Liver (tissue), 9 donors: ENCODE results near the gene CFAP97D2. TPM values are rescaled to one million over a fixed set of nuclear protein-coding genes. Genes with fewer than 3 reads are reported as not detected.

ENCODE experiments used
- DNase-seq: peaks from one replicate; pipeline ENCODE4 v3.0.0-alpha.2; 2017; ENCODE audit warnings: low spot score
- H3K27ac ChIP-seq, 2 donors: one replicate each; pipeline ENCODE4 v1.7.0; 2013; ENCODE audit warnings: inconsistent platforms in 2 of 2, low read length in 2 of 2, control low read depth in 1 of 2, low read depth in 1 of 2, mild to moderate bottlenecking in 1 of 2
- H3K27me3 ChIP-seq, 4 donors: one replicate each; pipeline versions ENCODE4 v1.6.1 to v1.7.0; 2013; ENCODE audit warnings: low read length in 3 of 4, inconsistent platforms in 1 of 4, mild to moderate bottlenecking in 1 of 4, moderate library complexity in 1 of 4; ENCODE audit not compliant: control insufficient read depth in 4 of 4, insufficient read depth in 4 of 4
- H3K36me3 ChIP-seq, 4 donors: one replicate each; pipeline versions ENCODE4 v1.6.1 to v1.7.0; 2013; ENCODE audit warnings: low read length in 3 of 4, mild to moderate bottlenecking in 3 of 4, low read depth in 1 of 4, moderate library complexity in 1 of 4; ENCODE audit not compliant: control insufficient read depth in 4 of 4, insufficient read depth in 3 of 4
- H3K4me1 ChIP-seq, 4 donors: one replicate each; pipeline versions ENCODE4 v1.6.1 to v1.7.0; 2013; ENCODE audit warnings: low read length in 3 of 4, mild to moderate bottlenecking in 3 of 4, moderate library complexity in 1 of 4; ENCODE audit not compliant: control insufficient read depth in 4 of 4, insufficient read depth in 4 of 4
- H3K4me3 ChIP-seq, 3 donors: one replicate each; pipeline versions ENCODE4 v1.6.1 to v1.7.0; 2013; ENCODE audit warnings: low read length in 3 of 3, control low read depth in 1 of 3, low read depth in 1 of 3, mild to moderate bottlenecking in 1 of 3
- H3K9ac ChIP-seq, 2 donors: one replicate each; pipeline ENCODE4 v1.7.0; 2013; ENCODE audit warnings: low read length in 2 of 2, mild to moderate bottlenecking in 2 of 2, moderate library complexity in 2 of 2, control low read depth in 1 of 2, low read depth in 1 of 2
- H3K9me3 ChIP-seq, 4 donors: one replicate each; pipeline versions ENCODE4 v1.6.1 to v1.7.0; 2013; ENCODE audit warnings: low read length in 3 of 4; ENCODE audit not compliant: control insufficient read depth in 4 of 4
- ATF3 ChIP-seq: IDR thresholded peaks from 2 replicates; pipeline ENCODE4 v1.6.1; 2016; ENCODE audit warnings: antibody characterized with exemption
- EGR1 ChIP-seq, 2 donors: IDR thresholded peaks; 2 replicates each; pipeline ENCODE4 v1.6.1; 2016 to 2018; ENCODE audit warnings: antibody characterized with exemption in 2 of 2, low read depth in 2 of 2
- FOXA1 ChIP-seq: IDR thresholded peaks from 2 replicates; pipeline ENCODE4 v1.6.1; 2016; ENCODE audit warnings: antibody characterized with exemption
- FOXA2 ChIP-seq: IDR thresholded peaks from 2 replicates; pipeline ENCODE4 v1.6.1; 2016; ENCODE audit warnings: antibody characterized with exemption
- GABPA ChIP-seq, 2 donors: IDR thresholded peaks in 1 of 2; conservative IDR thresholded peaks in 1 of 2; 2 replicates each; pipeline ENCODE4 v1.6.1; 2016; ENCODE audit warnings: antibody characterized with exemption in 2 of 2, mild to moderate bottlenecking in 1 of 2, moderate library complexity in 1 of 2
- HNF4A ChIP-seq, 2 donors: conservative IDR thresholded peaks; 2 replicates each; pipeline ENCODE4 v1.6.1; 2016; ENCODE audit warnings: antibody characterized with exemption in 2 of 2, mild to moderate bottlenecking in 2 of 2
- HNF4G ChIP-seq: IDR thresholded peaks from 2 replicates; pipeline ENCODE4 v1.6.1; 2016; ENCODE audit warnings: antibody characterized with exemption
- JUND ChIP-seq, 2 donors: IDR thresholded peaks; 2 replicates each; pipeline ENCODE4 v1.6.1; 2016; ENCODE audit warnings: antibody characterized with exemption in 2 of 2
- NR2F2 ChIP-seq: IDR thresholded peaks from 2 replicates; pipeline ENCODE4 v1.6.1; 2016; ENCODE audit warnings: antibody characterized with exemption
- RAD21 ChIP-seq, 2 donors: IDR thresholded peaks; 2 replicates each; pipeline ENCODE4 v1.6.1; 2016; ENCODE audit warnings: antibody characterized with exemption in 2 of 2, mild to moderate bottlenecking in 2 of 2
- RXRA ChIP-seq, 2 donors: IDR thresholded peaks; 2 replicates each; pipeline ENCODE4 v1.6.1; 2017 to 2018; ENCODE audit warnings: antibody characterized with exemption in 2 of 2, mild to moderate bottlenecking in 1 of 2
- SP1 ChIP-seq: IDR thresholded peaks from 2 replicates; pipeline ENCODE4 v1.6.1; 2018; ENCODE audit warnings: antibody characterized with exemption, mild to moderate bottlenecking
- TAF1 ChIP-seq: conservative IDR thresholded peaks from 2 replicates; pipeline ENCODE4 v1.6.1; 2016; ENCODE audit warnings: antibody characterized with exemption, mild to moderate bottlenecking
- YY1 ChIP-seq: IDR thresholded peaks from 2 replicates; pipeline ENCODE4 v1.6.1; 2016; ENCODE audit warnings: antibody characterized with exemption, mild to moderate bottlenecking
- WGBS: extraction: QIAGEN DNeasy Blood & Tissue Kit; methylation state at CpG from one replicate; pipeline ENCODE4 v1.1.7; 2013; 5-methylcytosine and 5-hydroxymethylcytosine counted together
- polyA plus RNA-seq, 2 donors: library from polyadenylated mRNA; stranded (reverse) in 1 of 2; unstranded in 1 of 2; fragments of 200-250 nt in 1 of 2; fragments of >200 nt in 1 of 2; fragmentation: Nextera tagmentation in 1 of 2; extraction: Ambion mirVana in 1 of 2; gene quantifications; one replicate each; pipeline versions ENCODE4 v1.2.1 to v1.2.3, GENCODE V29; 2013 to 2015
- total RNA-seq, 2 donors: library from RNA; depleted of rRNA; stranded (reverse); fragments of >200 nt; gene quantifications; one replicate each; pipeline ENCODE4 v1.2.3, GENCODE V29; 2014
- TF ChIP-seq, protein P1 (sequence below): IDR thresholded peaks from 2 replicates; pipeline ENCODE4 v1.6.1; 2016; ENCODE audit warnings: antibody characterized with exemption
- TF ChIP-seq, protein P2 (sequence below): IDR thresholded peaks from 2 replicates; pipeline ENCODE4 v1.6.1; 2016; ENCODE audit warnings: antibody characterized with exemption
- TF ChIP-seq, protein P3 (sequence below): IDR thresholded peaks from 2 replicates; pipeline ENCODE4 v1.6.1; 2016; ENCODE audit warnings: antibody characterized with exemption, mild to moderate bottlenecking
- TF ChIP-seq, protein P4 (sequence below): fragments of 150-350 bp; IDR thresholded peaks from 2 replicates; pipeline ENCODE4 v1.5.1; 2017; ENCODE audit warnings: improper control_type of control experiment, low read depth, low read length; ENCODE audit not compliant: missing input control
- donor health status: healthy.
- donor health status: healthy.
- donor health status: healthy.
- donor health status: healthy.
- donor health status: healthy.

CFAP97D2 gene
- total and polyA plus RNA-seq, 4 donors, result not detected

DNA sequence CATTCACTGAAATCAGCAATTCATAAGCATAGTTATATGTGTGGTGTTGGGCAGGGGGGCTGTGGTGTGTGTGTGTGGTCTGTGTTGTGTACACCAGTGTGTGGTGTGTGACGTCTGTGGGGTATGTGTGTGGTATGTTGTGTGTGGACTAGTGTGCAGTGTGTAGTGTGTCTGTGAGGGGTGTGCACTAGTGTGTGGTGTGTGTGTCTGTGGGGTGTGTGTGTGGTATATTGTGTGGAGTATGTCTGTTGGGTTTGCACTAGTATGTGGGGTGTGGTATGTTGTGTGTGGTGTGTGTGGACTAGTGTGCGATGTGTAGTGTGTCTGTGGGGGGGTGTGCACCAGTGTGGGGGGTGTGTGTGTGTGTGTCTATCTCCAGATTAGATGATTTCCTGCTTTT is 48.5 kb downstream of the CFAP97D2 start:
- DNase-seq, result no peak
- Histone ChIP-seq H3K4me1 (peaks cover 17 to 27% (median 21%) of the 10 kb centered on the region in 4 donors), H3K9me3 (no peaks in the 10 kb centered on the region), H3K27me3 (no peaks in the 10 kb centered on the region), H3K4me3 (no peak overlapping the region), H3K9ac (no peak overlapping the region), H3K36me3 (no peaks in the 10 kb centered on the region), H3K27ac (peak overlapping the region; percentile 69 to 85)
- TF ChIP-seq RXRA (IDR thresholded peaks at IDR 0.05) (no peak), HNF4G (no peak), FOXA1 (no peak), TAF1 (no peak), GABPA (IDR thresholded peaks at IDR 0.05 in 1 of 2, conservative IDR thresholded peaks at IDR 0.05 in 1 of 2) (no peak)
- TF ChIP-seq, protein P1, sequence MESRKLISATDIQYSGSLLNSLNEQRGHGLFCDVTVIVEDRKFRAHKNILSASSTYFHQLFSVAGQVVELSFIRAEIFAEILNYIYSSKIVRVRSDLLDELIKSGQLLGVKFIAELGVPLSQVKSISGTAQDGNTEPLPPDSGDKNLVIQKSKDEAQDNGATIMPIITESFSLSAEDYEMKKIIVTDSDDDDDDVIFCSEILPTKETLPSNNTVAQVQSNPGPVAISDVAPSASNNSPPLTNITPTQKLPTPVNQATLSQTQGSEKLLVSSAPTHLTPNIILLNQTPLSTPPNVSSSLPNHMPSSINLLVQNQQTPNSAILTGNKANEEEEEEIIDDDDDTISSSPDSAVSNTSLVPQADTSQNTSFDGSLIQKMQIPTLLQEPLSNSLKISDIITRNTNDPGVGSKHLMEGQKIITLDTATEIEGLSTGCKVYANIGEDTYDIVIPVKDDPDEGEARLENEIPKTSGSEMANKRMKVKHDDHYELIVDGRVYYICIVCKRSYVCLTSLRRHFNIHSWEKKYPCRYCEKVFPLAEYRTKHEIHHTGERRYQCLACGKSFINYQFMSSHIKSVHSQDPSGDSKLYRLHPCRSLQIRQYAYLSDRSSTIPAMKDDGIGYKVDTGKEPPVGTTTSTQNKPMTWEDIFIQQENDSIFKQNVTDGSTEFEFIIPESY, result no peak
- TF ChIP-seq, protein P2, sequence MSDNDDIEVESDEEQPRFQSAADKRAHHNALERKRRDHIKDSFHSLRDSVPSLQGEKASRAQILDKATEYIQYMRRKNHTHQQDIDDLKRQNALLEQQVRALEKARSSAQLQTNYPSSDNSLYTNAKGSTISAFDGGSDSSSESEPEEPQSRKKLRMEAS, result no peak
- TF ChIP-seq, protein P3, sequence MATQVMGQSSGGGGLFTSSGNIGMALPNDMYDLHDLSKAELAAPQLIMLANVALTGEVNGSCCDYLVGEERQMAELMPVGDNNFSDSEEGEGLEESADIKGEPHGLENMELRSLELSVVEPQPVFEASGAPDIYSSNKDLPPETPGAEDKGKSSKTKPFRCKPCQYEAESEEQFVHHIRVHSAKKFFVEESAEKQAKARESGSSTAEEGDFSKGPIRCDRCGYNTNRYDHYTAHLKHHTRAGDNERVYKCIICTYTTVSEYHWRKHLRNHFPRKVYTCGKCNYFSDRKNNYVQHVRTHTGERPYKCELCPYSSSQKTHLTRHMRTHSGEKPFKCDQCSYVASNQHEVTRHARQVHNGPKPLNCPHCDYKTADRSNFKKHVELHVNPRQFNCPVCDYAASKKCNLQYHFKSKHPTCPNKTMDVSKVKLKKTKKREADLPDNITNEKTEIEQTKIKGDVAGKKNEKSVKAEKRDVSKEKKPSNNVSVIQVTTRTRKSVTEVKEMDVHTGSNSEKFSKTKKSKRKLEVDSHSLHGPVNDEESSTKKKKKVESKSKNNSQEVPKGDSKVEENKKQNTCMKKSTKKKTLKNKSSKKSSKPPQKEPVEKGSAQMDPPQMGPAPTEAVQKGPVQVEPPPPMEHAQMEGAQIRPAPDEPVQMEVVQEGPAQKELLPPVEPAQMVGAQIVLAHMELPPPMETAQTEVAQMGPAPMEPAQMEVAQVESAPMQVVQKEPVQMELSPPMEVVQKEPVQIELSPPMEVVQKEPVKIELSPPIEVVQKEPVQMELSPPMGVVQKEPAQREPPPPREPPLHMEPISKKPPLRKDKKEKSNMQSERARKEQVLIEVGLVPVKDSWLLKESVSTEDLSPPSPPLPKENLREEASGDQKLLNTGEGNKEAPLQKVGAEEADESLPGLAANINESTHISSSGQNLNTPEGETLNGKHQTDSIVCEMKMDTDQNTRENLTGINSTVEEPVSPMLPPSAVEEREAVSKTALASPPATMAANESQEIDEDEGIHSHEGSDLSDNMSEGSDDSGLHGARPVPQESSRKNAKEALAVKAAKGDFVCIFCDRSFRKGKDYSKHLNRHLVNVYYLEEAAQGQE, result no peak
- 88% methylated on average over 2 of the region's 2 CpGs for WGBS

- Histone ChIP-seq H3K27me3 (no peaks in the 10 kb centered on the region), H3K36me3 (no peaks in the 10 kb centered on the region), H3K4me1 (peaks cover 17 to 27% (median 21%) of the 10 kb centered on the region in 4 donors), H3K27ac (peak overlapping the region; percentile 69 to 85), H3K9ac (peak overlapping the region in 1 of 2 donors; percentile 39), H3K9me3 (no peaks in the 10 kb centered on the region), H3K4me3 (no peak overlapping the region)
- DNase-seq, result no peak
- 36% methylated on average over 9 of the region's 9 CpGs for WGBS
- peak; percentile 73 to 83 for TF ChIP-seq JUND (IDR thresholded peaks at IDR 0.05)
- TF ChIP-seq HNF4A (conservative IDR thresholded peaks at IDR 0.05), result peak; percentile 95 to 96
- peak; percentile 98 for TF ChIP-seq SP1
- TF ChIP-seq, protein P2, result peak; percentile 100
- TF ChIP-seq FOXA2, result peak; percentile 21
- TF ChIP-seq, protein P1, result peak; percentile 91
- TF ChIP-seq NR2F2, result no peak
- TF ChIP-seq RXRA (IDR thresholded peaks at IDR 0.05), result peak; percentile 72 to 89
- peak in 1 of 2 donors; percentile 61 for TF ChIP-seq GABPA (IDR thresholded peaks at IDR 0.05 in 1 of 2, conservative IDR thresholded peaks at IDR 0.05 in 1 of 2)
- peak; percentile 80 for TF ChIP-seq HNF4G
- peak in 1 of 2 donors; percentile 49 for TF ChIP-seq EGR1 (IDR thresholded peaks at IDR 0.05; ENCODE audit: low read depth in 2 of 2)
- peak; percentile 76 for TF ChIP-seq YY1
- TF ChIP-seq RAD21 (IDR thresholded peaks at IDR 0.05), result peak in 1 of 2 donors; percentile 30
- peak; percentile 80 for TF ChIP-seq ATF3
- TF ChIP-seq, protein P3, result peak; percentile 68
- TF ChIP-seq, protein P4, sequence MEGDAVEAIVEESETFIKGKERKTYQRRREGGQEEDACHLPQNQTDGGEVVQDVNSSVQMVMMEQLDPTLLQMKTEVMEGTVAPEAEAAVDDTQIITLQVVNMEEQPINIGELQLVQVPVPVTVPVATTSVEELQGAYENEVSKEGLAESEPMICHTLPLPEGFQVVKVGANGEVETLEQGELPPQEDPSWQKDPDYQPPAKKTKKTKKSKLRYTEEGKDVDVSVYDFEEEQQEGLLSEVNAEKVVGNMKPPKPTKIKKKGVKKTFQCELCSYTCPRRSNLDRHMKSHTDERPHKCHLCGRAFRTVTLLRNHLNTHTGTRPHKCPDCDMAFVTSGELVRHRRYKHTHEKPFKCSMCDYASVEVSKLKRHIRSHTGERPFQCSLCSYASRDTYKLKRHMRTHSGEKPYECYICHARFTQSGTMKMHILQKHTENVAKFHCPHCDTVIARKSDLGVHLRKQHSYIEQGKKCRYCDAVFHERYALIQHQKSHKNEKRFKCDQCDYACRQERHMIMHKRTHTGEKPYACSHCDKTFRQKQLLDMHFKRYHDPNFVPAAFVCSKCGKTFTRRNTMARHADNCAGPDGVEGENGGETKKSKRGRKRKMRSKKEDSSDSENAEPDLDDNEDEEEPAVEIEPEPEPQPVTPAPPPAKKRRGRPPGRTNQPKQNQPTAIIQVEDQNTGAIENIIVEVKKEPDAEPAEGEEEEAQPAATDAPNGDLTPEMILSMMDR, result no peak
- no peak for TF ChIP-seq FOXA1
Observed at GRCh38 chr13:114228176-114228575, 49.1 kb downstream of the CFAP97D2 start.
